T47D (cell line): ENCODE measurements around the gene PIF1.

Experiments
- DNase-seq, 2 experiments: peaks; one replicate each; pipeline versions ENCODE4 v3.0.0 to v3.0.0-alpha.2; 2011 to 2012; ENCODE audit warnings: low read depth in 1 of 2, low spot score in 1 of 2
- JUND ChIP-seq: IDR thresholded peaks from 2 replicates; pipeline ENCODE4 v1.6.1; 2012; ENCODE audit warnings: low read depth
- in situ Hi-C: cut with HindIII; loops from 2 replicates; pipeline ENCODE4 v1.10.0; 2016; ENCODE audit warnings: low sequenced_read_pairs, low pct_unique_long_range_greater_than_20kb

PIF1 gene

GRCh38 chr15:64825431-64826294, at the start of gene PIF1:
PIF1 (minus strand) TSS chr15:64825647; CDS start chr15:64824335, 1,312 bp downstream.
- in situ Hi-C loops: no loop called here
- DNase-seq: peak; percentile 91 to 99
- no peak for TF ChIP-seq JUND

GRCh38 chr15:64870353-64870752, 44.9 kb upstream of the PIF1 start:
- DNase-seq: no peak
- in situ Hi-C loops: no loop called here
- TF ChIP-seq JUND: no peak

GRCh38 chr15:64869501-64869900, 44.1 kb upstream of the PIF1 start:
- in situ Hi-C loops: no loop called here
- TF ChIP-seq JUND: no peak
- DNase-seq: no peak

GRCh38 chr15:64865998-64866520, 40.6 kb upstream of the PIF1 start:
- no peak for DNase-seq
- no peak for TF ChIP-seq JUND
- in situ Hi-C loops: no loop called here

GRCh38 chr15:64865126-64865997, 39.9 kb upstream of the PIF1 start:
- in situ Hi-C loops: no loop called here
- no peak for DNase-seq
- no peak for TF ChIP-seq JUND

- in situ Hi-C loops: no loop called here
- DNase-seq: no peak
- no peak for TF ChIP-seq JUND
Measured at GRCh38 chr15:64864068-64864467, 38.6 kb upstream of the PIF1 start.

GRCh38 chr15:64862408-64862807, 37.0 kb upstream of the PIF1 start:
- in situ Hi-C loops: no loop called here
- DNase-seq: no peak
- TF ChIP-seq JUND: no peak

GRCh38 chr15:64861960-64862359, 36.5 kb upstream of the PIF1 start:
- in situ Hi-C loops: no loop called here
- no peak for TF ChIP-seq JUND

GRCh38 chr15:64861331-64861730, 35.9 kb upstream of the PIF1 start:
- no peak for DNase-seq
- no peak for TF ChIP-seq JUND
- in situ Hi-C loops: no loop called here

More at GRCh38 chr15:64861960-64862359, 36.5 kb upstream of the PIF1 start:
- no peak for DNase-seq

GRCh38 chr15:64859226-64859625, 33.8 kb upstream of the PIF1 start:
- no peak for TF ChIP-seq JUND
- in situ Hi-C loops: no loop called here
- no peak for DNase-seq

- no peak for TF ChIP-seq JUND
- in situ Hi-C loops: no loop called here
- no peak for DNase-seq
Measured at GRCh38 chr15:64858021-64858575, 32.7 kb upstream of the PIF1 start.

GRCh38 chr15:64857421-64857820, 32.0 kb upstream of the PIF1 start:
- in situ Hi-C loops: no loop called here
- peak in 1 of 2 experiments; percentile 21 for DNase-seq
- no peak for TF ChIP-seq JUND
